Hepatic stellate cell (primary cell): Measurements from ENCODE around the gene ZNF74.
A peak's percentile ranks its signal among the peaks of the same experiment; 100 is the strongest.
"Not testable (repeated sequence)": the region's sequence is repeated elsewhere in the genome, so short reads cannot be mapped to it uniquely, and the experiment has no call there.

ENCODE experiments used
- DNase-seq: peaks from one replicate; pipeline ENCODE4 v3.0.0; 2011; ENCODE audit warnings: low spot score

The ZNF74 gene

DNA sequence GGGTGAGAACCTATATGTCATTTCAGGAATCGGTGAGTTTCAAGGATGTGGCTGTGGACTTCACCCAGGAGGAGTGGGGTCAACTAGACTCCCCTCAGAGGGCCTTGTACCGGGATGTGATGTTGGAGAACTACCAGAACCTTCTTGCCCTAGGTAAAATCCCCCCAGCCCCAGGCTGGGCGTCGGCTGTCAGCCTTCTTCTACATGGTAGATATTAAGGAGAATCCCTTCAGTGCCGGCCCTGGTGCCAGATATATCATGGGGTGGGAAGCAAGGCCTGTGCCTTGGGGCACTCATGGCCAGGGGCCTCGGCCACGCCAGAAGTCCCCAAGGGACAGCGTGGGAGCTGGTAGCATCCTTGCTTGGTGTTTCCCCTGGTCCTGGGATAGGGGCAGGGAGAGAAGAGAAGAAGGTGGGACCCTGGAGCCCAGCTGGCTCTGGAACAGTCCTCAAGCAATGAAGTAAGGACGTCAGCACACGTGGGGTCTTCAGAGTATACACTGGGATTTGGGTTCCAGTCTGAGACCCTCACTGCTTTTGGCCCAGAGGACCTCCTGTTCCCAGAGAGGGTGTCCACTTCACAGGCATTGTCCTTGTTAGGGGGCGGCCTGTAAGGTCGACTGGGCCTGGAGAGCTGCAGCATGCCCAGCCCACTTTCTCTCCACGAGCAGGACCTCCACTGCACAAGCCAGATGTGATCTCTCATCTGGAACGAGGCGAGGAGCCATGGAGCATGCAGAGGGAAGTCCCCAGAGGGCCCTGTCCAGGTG lies 6.8 kb downstream of the ZNF74 start:
- no peak for DNase-seq

GRCh38 chr22:20401376-20402014 lies 7.5 kb downstream of the ZNF74 start:
- no peak for DNase-seq

DNA sequence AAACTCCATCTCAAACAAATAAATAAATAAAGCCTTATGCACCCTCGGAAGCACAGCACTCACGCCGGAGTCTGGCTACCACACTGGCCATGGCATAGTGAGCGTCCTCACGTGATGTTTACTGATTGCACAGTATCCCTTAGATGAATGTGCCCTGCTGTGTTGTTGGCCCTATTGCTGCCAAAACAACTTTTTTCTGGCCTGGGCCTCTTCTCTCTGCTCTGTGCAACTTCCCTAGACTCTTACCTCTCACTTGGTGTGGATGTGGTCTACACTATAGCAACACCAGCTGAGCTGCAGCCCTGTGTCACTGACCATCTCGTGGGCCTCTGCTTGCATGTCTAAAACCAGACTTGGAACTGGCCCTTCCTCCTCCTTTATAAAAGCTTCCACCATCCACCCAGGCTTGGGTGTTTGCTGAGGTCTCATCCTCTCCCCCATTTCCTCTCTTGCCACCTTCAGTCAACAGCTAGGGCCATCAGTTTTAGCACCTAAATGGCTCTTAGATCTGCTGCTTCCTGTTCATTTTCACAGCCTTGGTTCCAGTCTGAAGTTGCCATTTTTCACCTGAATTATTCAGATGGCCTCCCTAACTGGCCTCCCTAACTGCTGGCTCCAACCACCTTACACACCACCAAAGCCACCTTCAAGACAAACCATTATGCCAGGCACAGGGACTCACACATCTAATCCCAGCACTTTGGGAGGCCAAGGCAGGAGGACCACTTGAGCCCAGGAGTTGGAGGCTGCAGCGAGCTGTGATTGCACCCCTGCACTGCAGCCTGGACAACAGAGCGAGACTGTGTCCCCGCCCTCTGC lies 9.2 kb downstream of the ZNF74 start:
- no peak for DNase-seq

DNA sequence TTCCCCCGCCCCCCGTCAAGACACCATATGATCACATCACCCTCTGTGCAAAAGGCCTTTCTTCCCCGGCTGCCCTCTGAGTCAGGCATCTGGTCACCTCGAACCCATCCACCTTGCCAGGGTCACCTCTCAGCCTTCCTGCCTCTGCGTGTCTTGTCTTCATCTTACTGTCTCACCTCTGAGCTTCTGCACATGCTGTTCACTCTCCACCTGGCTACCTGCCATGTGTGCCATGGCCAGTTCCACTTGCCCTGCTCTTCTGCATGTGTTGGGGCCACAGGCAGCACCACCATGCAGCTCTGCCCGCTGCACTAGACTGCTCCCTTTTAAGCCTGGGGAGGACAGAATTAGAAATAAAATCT lies 9.8 kb downstream of the ZNF74 start:
- DNase-seq, result no peak

DNA sequence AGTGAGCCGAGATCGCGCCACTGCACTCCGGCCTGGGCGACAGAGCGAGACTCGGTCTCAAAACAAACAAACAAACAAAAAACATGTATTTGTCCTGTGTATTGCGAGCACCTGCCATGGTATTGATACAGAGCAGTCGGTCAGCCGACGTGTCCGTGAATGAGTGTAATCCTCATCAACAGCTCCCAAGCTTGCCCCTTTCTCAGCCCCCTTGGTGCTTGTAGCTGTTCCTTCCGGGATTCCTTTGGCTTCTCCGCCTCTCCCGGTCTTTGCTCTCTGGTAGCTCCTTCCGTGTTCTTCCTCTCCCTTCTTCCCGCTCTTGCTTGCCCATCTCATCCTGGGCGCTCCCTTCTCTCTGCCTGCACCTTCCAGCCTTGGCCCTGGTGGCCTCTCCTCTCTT lies 10.9 kb downstream of the ZNF74 start:
- DNase-seq, result no peak

- no peak for DNase-seq
Measured at GRCh38 chr22:20405291-20405930, 11.5 kb downstream of the ZNF74 start.

DNA sequence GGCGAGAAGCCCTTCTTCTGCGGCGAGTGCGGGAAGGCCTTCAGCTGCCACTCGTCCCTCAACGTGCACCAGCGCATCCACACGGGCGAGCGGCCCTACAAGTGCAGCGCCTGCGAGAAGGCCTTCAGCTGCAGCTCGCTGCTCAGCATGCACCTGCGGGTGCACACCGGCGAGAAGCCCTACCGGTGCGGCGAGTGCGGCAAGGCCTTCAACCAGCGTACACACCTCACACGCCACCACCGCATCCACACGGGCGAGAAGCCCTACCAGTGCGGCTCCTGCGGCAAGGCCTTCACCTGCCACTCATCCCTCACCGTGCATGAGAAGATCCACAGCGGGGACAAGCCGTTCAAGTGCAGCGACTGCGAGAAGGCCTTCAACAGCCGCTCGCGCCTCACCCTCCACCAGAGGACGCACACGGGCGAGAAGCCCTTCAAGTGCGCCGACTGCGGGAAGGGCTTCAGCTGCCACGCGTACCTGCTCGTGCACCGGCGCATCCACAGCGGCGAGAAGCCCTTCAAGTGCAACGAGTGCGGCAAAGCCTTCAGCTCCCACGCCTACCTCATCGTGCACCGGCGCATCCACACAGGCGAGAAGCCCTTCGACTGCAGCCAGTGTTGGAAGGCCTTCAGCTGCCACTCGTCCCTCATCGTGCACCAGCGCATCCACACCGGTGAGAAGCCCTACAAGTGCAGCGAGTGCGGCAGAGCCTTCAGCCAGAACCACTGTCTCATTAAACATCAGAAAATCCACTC lies 12.2 kb downstream of the ZNF74 start:
- DNase-seq, result no peak

DNA sequence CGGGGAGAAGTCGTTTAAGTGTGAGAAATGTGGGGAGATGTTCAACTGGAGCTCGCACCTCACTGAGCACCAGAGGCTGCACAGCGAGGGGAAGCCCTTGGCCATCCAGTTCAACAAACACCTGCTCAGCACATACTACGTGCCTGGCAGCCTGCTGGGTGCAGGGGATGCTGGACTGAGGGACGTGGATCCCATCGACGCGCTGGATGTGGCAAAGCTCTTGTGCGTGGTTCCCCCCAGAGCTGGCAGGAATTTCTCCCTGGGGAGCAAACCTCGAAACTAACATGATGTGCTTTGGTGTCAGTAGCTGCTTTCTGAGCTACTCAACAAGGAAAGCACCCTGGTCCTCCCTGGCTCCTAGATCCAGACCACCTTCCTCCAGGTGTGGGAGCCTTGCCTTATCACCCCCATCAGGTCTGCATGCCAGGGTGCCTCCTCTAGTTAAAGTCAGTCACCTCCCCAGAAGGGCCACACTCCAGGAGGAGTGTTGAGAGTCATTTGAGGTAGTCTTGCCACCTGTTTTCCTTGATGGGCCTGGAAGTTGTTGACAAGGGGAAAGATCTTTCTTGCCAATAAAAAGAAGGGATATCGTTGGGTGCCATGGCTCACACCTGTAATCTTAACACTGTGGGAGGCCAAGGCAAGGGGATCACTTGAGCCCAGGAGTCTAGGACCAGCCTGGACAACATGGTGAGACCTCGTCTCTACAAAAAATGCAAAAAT lies 12.9 kb downstream of the ZNF74 start:
- no peak for DNase-seq

DNA sequence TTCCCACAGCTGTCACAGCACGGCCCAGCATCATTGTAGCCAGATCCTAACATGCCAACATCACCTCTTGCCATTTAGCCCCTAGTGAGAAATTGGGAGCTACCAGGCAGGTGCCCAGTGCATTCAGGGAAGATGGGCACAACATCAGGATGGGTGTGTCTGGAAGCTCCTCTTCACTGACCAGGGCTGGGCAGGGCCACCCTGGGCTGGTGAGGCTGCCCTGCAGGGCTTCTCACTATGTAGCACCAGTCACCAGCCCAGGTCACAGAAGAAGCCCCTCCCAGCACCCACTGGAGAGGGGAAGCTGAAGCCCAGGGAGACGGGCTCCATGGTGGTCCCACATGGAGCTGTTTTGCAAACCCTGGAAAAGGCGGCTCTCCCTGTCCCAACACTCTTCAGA lies 13.9 kb downstream of the ZNF74 start:
- DNase-seq, result no peak

- DNase-seq, result no peak
Measured at GRCh38 chr22:20408891-20409290, 14.9 kb downstream of the ZNF74 start.

DNA sequence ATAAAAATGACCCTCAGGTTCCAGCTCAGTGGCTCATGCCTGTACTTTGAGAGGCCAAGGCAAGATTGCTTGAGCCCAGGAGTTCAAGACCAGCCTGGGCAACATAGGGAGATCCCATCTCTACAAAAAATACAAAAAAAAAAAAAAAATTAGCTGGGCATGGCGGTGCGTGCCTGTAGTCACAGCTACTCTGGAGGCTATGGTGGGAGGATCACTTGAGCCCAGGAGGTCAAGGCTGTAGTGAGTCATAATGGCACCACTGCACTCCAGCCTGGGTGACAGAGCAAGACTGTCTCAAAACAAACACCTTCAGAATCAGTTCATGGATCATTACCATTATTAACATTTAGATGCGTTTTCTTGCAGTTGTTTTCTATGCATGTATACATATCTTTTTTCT lies 15.4 kb downstream of the ZNF74 start:
- not testable (repeated sequence) for DNase-seq

DNA sequence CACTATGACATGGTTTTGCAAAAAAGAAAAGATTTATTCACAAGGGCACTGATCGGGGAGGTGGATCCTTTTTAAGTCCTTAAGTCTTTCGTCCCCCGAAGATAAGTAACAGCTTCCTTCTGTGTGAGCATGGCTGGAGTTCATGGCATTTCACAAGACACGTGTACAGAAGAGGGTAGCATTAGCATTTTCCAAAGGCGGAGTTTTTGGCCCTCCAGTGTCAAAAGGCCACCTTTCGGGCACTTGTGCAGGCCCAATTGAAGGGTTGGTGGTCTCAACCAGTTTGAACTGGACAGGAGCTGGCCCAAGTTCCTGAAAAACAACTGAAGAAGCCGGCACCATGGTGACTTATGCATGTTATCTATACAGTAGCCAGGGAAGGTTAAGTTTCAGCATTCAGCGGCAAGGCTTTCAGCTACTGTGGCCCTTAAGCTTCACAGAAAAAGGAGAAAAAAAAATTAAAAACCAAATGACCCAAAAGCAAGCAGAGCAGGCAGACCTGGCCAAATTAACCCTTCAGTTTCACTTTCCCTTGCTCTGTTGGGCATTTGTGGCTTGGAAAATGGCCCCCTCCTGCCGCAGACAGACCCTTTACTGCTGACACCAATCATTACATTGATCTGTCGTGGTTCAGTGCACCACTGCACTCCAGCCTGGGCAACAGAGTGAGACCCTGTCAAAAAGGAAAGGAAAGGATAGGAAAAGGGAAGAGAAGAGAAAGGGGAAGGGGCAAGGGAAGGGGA lies 18.7 kb downstream of the ZNF74 start:
- DNase-seq, result no peak

DNA sequence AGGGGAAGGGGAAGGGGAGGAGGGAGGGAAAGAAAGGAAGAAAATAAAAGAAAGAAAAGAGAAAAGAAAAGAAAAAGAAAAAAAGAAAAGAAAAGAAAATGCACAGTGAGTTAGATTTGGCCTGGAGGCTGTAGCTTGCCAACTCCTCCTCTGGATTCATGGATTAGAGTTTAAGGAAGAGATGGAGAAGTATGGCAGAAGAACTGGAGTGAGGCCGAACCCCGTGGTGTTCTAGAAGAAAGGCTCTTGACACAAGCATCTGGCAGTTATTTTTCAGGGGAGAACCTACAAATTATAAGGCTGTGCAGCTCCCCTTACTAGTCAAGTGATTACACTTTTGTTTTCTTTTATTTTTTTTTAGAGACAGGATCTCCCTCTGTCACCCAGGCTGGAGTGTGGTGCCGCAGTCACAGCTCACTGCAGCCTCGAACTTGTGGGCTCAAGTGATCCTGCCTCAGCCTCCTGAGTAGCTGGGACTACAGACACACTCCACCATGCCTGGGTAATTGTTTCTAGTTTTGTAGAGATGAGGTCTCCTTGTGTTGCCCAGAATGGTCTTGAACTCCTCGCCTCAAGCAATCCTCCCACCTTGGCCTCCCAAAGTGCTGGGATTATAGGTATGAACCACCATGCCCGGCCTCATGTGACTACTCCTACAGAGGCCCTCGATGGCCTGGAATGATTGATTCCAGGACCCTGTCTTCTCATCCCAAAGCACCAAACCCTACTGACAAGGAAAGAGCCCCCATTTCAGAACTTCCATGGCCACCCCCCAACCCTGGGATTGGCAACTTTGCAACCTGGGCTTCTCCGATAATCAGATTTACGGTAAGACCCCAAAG lies 19.5 kb downstream of the ZNF74 start:
- DNase-seq, result no peak

DNA sequence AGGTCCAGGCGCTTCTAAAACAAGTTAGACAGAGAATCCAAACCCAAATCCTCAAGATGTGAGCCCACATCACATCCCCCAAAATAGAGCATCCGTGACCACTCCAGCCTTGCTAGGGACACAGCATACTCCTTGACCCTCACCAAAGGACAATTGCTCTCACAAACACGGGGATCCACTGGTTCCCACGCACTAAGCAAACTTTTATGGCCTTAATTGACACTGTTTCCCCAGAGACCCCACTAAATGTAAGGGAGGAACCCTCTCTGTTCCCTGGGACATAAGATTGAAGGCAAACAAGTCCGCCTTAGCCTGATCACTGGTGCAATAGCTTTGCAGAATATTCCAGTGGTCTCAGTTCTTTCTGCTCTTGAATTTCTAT lies 20.1 kb downstream of the ZNF74 start:
- no peak for DNase-seq

- DNase-seq, result no peak
Measured at GRCh38 chr22:20414450-20414849, 20.5 kb downstream of the ZNF74 start.

DNA sequence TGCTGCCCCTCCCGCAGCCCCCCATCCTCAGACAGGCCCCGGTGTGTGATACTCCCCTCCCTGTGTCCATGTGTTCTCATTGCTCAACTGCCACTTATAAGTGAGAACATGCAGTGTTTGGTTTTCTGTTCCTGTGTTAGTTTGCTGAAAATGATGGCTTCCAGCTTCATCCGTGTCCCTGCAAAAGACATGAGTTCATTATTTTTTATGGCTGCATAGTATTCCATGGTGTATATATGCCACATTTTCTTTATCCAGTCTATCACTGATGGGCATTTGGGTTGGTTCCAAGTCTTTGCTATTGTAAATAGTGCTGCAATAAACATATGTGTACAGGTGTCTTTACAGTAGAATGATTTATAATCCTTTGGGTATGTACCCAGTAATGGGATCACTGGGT lies 21.3 kb downstream of the ZNF74 start:
- not testable (repeated sequence) for DNase-seq

DNA sequence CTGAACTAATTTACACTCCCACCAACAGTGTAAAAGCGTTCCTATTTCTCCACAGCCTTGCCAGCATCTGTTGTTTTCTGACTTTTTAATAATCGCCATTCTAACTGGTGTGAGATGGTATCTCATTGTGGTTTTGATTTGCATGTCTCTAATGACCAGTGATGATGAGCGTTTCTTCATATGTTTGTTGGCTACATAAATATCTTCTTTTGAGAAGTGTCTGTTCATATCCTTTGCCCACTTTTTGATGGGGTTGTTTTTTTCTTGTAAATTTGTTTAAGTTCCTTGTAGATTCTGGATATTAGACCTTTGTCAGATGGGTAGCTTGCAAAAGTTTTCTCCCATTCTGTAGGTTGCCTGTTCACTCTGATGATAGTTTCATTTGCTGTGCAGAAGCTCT lies 21.7 kb downstream of the ZNF74 start:
- not testable (repeated sequence) for DNase-seq

DNA sequence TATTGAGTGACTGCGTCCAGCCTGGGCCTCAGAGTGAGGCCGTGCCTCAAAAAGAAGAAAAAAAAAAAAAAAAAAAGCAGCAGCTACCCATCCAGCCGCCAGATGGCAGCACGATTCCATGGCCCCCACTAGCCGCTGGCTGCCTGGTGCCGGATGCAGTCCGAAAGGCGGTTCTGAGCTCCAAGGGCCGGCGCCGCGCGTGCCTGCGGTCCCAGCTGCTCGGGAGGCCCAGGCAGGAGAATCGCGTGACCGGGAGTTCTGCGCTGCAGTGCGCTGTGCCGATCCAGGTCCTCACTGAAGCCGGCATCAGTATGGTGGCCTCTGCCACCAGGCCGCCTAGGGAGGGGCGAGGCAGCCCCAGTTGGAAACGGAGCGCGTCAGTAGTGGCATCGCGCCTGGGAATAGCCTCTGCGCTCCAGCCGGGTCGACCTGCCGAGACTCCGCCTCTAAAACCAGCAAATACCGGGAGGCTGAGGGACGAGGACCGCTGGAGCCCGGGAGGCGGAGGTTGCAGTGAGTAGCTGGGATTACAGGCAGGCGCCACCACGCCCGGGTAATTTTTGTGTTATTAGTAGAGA lies 24.3 kb downstream of the ZNF74 start:
- DNase-seq, result peak; percentile 92

DNA sequence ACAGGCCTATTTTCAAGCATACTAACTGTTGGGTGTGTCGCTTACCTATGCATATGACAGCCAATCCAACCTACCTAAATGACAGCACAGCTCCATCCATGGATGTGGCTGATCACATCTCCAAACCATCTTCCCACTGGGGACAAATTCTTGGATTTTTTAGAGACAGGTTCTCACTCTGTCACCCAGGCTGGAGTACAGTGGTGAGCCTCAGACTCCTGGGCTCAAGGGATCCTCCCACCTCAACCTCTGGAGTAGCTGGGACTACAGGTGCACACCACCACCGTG lies 25.7 kb downstream of the ZNF74 start:
- no peak for DNase-seq
